Measurements from ENCODE around the gene ZNF414.
"Not testable (repeated sequence)": the region's sequence is repeated elsewhere in the genome, so short reads cannot be mapped to it uniquely, and the experiment has no call there.

ZNF414 gene

DNA sequence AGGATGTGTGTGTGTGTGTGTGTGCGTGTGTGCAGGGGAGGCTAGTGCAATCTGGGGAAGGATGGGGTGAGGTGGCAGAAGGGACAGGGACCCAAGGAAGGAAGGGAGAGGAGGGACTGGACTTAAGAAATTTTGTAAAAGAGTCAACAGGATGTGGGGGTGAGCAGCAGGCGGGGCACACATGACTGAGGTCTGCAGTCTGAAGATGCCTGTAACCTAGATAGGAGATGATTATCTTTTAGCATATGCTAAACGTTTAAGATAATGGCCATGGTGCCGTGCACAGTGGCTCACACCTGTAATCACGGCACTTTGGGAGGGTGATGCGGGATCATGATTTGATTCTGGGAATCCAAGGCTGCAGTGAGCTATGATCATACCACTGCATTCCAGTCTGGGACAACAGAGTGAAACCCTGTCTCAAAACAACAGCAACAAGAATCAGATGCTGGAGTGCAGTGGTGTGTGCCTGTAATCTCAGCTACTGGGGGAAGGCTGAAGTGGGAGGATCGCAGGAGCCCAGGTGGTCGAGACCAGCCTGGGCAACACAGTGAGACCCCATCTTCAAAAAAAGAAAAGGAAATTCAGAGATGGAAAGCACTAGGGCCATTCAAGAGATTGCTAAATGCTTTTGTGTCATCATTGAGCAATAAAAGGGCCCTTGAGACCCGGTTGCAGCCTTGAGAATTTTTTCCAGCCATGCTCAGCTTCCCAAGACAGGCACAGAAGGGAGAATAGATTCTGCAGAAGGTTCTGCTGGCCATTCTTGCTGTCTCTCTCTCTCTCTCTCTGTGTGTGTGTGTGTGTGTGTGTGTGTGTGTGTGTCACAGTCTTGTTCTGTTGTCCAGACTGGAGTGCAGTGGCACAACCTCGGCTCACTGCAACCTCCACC lies 3.8 kb upstream of the ZNF414 start:
- no peak for DNase-seq (ENCODE audit: low spot score)

DNA sequence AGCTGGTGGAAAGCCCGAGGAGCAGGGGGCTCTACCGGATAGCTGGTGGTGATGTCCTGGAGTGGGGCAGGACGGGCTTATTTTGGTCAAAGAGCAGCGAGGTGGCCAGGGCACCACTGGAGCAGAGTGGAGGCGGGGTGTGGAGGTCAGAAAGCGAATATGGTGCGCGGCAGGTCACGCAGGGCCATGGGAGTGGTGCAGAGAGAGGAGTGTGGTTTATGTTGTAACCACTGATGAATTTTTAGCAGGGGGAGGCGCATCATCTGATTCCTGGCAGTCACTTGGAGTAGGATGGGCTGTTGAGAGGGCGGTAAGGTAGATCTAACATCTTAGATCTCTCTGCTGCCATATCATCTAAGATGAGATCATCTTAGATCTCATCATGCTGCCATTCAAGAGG lies 1.4 kb upstream of the ZNF414 start:
- no peak for DNase-seq (ENCODE audit: low spot score)

DNA sequence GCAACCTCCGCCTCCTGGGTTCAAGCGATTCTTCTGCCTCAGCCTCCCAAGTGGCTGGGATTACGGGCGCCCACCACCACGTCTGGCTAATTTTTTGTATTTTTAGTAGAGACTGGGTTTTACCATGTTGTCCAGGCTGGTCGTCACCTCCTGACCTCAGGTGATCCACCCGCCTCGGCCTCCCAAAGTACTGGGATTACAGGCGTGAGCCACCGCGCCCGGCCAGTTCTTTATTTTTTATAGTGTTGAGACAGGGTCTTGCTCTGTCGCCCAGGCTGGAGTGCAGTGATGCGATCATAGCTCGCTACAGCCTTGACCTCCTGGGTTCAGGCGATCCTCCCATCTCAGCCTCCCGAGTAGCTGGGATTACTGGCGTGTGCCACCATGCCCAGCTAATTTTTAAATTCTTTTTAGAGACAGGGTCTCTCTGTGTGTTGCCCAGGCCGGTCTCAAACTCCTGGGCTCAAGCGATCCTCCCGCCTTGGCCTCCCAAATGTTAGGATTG lies 590 bp upstream of the ZNF414 start:
- DNase-seq (ENCODE audit: low spot score): not testable (repeated sequence)

DNA sequence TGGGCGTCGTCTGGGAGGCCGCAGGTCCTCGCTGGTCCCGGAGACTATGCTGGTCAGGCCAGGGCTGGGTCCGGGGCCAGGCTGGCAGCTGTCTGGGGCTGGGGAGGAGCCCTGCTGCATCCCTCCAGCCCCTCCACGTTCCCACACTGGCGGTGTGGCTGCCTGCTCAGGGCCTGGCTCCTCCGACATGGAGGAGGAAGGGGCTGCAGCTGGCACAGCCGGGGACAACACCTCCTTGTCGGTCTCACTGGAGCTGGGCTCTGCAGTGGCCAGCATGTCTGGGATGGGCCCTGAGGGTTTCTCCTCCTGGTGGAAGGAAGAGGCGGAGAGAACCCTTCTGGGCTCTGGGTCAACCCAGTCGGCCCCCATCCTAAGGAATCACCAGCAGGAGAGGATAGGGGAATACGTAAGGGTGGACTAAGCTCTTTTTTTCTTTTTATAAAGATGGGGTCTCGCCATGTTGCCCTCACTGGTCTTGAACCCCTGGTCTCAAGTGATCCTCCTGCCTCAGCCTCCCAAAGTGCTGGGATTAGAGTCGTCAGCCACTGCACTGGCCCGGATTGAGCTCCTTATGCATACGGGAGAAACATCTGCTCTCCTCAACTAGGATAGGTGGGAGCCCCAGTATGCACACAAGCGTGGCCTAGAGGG lies 806 bp downstream of the ZNF414 start:
- no peak for DNase-seq (ENCODE audit: low spot score)

DNA sequence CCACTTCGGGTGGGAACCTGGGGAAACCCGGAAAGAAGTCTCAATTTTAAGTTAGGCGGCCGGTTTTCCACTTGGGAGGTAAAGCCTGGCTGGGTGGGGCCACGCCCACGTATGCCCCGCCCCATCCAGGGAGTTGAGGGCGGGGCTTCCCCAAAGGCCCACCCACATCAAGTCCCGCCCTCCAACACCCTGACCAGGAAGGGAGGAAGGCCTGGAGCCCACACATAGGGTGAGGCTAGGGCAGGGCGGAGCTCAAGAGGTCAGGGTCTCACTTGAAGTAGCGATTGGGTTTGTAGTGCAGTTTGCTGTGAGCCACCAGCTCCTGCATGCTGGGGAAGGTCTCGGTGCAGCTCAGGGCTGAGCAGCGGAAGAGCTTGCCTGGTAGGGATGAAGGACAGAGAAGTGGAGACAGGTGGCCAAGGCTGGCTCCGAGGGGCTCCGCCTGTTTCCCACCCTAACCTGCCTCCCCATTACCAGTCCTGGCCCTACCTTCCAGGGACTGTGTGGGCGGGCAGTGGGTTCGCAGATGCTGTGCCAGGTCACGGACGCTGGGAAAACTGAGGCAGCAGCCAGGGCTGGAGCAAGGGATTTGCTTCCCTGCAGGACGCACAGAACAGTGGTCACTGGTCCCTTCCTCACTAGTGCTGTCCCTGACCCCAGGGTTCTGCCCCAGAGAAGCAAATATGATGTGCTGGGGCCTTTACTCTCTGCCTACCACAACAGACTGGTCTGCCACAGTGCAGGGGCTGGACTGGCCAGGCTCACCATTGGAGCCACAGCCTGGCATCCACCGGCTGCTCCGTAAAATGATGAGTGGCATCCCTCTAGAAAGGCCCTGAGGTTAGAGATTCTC lies 1.6 kb downstream of the ZNF414 start:
- DNase-seq (ENCODE audit: low spot score): peak; percentile 24

DNA sequence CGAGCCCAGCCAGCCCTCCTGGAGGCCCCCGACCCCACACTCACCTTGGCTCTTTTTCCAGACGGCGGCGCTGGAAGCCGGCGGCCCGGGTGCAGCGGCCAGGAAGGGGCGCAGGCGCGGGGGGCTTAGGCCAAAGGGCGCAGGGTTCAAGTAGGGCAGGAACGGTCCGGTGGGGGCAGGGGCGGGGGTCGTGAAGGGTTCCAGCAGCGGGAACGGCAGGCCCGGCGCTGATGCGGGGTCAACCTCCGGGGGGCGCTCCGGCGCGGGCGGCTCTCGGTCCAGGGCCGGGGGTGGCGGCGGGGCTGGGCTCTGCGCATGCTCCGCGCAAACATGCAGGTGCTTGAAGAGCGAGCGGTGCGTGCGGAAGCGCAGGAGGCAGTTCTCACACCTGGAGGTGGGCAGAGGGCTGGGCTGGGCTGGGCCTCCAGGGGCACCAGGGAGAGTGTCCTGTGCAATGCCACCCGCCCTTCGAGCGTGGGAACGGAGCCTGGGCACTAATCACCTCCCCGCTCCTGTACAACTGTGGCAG lies 2.3 kb downstream of the ZNF414 start:
- DNase-seq (ENCODE audit: low spot score): no peak

DNA sequence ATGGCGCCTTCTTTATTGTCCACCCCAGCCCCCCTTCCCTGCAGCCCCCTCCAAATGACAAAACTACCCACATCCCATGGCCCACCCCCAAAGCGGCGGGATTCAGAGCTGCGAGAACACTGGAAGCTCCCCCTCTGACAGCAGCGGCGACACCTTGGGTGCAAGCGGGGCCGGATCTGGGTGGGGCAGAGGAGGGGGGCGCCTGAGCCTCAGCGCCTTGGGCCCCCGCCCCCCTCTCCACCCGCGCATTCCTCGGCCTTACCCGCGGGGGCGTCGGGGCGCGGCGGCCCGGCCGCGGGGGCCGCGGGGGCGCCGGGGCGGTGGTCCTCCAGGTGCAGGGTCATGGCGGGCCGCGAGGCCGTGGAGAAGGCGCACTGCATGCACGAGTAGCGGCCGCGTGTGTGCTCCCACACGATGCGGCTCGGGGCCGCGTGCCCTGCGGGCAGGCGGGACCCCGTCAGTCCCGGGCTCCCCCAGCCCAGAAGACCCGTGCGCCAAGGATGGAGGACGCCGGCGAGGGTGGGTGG lies 3.3 kb downstream of the ZNF414 start:
- no peak for DNase-seq (ENCODE audit: low spot score)

DNA sequence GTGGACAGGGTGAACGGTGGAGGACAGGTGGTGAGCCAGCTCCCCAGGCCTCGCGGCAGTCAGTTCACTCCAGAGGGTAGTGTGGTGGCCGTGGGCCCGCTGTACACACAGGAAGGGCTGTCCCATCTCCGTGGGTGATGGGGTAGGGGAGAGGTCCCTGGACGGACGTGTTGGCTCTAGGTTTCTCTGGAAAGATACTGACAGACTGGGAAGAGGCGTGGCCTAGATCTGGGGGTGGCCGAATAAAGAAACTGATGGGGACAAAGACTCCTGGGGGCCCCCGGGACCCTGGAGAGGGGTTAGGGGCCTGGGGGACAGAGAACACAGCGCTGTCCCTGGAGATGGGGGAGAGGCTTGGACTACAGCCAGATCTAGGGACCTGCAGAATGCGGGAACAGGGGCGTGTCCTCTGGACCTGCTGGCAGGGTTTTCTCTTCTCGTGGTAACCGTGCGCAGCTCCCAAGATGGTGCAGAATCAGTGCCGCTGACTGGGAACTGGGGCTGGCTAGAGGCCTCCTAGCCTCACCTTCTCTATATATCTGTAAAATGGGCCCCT lies 7.5 kb downstream of the ZNF414 start:
- DNase-seq (ENCODE audit: low spot score): no peak

DNA sequence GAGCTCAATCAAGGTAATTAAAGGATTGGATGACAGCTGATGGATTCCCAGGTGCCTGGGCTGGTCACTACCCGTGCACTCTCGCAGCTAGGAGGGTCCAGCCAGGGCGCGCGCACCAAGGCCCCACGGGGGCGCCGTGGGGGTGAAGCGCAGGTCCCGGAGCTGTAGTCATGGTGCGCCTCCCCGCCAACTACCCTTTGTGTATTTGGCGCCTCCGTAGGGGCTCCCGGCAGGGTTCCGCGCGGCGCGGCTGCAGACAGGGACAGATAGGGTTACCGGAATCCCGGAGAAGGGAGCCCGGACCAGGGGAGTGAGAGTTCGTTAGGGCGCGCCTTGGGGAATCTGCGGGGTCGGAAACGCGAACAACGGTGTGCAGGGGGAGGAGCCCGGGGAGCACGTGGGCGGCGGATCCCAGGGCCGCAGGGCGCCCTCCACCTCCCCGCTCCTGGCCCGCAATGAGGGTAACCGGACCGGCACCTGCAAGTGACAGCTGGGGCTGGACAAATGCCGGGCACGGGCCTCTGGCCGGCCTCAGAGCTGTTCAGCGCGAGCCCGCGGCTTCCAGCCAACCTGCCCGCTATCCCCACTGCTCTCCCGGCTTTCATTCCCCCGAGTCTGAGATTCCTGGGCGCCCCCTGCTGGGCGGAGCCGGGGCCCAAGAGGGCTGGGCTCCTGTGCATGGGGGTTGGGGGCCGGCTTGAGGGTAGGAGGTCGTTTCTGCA lies 8.1 kb downstream of the ZNF414 start:
- peak; percentile 68 for DNase-seq (ENCODE audit: low spot score)

DNA sequence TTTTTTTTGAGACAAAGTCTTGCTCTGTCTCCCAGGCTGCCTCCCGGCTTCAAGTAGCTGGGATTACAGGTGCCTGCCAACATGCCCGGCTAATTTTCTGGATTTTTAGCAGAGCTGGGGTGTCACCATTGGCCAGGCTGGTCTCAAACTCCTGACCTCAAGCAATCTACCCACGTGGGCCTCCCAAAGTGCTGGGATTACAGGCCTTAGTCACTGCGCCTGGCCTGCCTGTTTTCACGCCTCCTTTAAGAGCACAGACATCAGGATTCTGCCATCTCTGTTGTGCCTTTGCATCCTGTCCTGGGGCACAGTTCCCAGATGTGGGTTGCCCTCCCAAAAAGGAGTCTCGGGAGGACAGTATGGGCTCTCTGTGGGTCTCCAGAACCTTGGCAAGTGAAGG lies 9.0 kb downstream of the ZNF414 start:
- DNase-seq (ENCODE audit: low spot score): no peak

DNA sequence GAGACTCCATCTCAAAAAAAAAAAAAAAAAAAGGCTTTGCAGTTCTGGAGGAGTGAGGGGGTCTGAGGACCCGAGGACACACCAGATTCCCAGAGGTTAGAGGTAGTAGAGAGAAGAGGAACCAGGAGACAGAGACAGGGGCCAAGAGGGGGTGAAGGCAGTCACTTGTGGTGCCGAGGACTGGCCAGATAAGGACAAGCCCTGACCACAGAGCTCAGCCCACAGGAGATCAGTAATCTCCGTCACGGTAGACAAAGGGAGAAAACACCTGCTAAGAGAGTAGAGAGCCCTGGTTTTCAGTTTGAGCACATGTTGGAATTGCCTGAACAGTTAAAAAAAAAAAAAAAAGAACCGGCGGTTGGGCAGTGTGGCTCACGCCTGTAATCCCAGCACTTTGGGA lies 9.8 kb downstream of the ZNF414 start:
- no peak for DNase-seq (ENCODE audit: low spot score)

DNA sequence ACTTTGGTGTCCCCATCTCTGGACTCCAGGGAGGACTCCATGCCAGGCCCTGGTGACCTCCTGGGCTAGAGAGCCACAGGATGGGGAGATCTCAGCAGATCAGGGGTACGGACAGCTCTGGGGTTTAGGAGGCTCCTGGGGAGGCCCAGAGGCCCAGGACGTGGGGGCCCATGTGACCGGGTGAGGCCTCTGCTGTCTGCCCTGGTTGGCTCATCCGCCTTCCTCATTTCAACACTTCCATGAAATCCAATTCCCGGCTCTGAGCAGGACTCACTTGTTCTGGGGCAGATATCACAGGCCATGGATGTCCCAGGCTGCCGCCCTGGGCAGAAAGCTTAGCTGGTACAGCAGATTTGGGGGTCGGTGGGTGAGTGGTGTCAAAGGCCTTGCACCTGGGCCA lies 10.5 kb downstream of the ZNF414 start:
- DNase-seq (ENCODE audit: low spot score): no peak

DNA sequence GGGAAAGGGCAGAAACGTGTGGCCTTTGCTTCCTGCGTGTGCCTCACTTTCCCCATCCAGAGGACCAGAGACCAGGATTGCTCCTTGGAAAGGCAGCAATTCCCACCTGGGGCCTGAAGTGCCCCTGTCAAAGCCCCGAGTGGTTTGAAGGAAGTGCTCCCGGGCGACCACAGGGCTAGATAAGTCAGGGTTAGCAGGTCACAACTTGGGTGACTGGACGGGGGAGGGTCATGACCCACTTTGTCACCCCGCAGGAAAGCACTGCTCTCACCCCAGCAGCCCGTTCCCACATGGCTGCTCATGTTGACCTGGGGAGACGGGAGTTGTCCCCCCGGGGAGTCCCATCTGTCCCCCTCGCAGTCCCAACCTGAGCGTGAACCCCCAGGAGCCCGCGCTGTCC lies 12.0 kb downstream of the ZNF414 start:
- DNase-seq (ENCODE audit: low spot score): no peak

DNA sequence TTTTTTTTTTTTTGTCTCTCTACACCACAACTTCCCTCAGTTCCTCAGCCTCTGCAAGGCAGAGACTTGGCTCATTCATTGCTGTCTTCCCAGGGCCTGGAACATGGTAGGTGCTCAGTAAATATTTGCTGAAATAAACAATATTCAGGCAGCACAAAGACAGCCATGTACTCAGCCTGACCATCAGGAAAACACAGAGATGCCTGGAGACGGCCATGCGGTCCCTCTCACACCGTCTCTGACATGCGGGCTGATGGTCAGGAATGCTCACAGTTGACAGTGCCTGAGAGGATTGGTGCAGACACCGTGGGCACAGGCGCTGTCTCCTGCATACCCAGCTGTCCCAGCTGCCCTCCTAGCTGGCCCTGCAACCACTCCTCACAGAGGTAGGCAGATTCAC lies 12.5 kb downstream of the ZNF414 start:
- DNase-seq (ENCODE audit: low spot score): no peak

DNA sequence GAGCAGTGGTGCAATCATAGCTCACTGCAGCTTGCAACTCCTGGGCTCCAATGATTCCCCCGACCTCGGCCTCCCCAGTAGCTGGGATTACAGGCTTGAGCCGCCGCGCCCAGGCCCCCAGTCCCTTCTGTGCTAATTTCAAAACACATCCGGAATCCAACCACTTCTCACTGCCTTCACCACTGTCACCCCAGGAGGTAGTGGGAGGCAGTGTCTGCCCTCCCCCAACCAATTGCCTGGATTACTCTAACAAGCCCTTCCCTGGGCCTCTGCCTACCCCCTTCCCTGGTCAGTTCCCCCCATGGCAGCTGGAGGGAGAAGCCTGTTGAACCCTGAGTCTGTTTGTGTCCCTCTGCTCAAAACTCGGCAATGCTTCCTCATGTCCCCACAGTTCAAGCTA lies 13.8 kb downstream of the ZNF414 start:
- no peak for DNase-seq (ENCODE audit: low spot score)

DNA sequence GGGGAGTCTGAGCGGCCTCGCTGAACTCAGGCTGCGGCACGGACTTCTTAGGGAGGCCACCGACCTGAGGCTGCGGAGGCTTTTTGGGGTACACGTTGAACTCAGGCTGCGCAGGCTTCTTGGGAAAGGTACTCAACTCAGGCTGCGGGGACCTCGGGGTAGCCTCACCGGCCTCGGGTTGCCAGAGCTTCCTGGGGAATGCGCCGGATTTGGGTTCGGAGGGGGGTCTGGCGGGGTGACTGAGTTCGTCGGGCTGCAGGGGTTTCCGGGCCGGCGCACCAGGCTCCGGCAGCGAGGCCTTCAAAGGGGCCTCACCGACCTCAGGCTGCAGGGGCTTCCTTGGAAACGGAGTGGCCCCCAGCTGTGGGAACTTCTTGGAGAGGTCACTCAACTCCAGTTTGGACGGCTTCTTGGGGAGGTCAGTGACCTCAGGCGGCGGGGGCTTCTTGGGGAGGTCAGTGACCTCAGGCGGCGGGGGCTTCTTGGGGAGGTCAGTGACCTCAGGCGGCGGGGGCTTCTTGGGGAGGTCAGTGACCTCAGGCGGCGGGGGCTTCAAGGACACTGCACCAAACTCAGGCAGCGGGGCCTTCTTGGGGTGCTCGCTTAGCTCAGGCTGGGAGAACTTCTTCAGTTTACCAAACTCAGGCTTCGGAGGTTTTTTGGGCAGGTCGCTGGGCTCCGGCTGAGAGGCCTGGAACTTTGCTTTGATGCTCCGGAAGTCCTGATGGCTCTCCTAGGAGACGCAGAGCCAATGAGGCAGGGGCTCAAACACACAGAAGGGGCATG lies 14.7 kb downstream of the ZNF414 start:
- no peak for DNase-seq (ENCODE audit: low spot score)

DNA sequence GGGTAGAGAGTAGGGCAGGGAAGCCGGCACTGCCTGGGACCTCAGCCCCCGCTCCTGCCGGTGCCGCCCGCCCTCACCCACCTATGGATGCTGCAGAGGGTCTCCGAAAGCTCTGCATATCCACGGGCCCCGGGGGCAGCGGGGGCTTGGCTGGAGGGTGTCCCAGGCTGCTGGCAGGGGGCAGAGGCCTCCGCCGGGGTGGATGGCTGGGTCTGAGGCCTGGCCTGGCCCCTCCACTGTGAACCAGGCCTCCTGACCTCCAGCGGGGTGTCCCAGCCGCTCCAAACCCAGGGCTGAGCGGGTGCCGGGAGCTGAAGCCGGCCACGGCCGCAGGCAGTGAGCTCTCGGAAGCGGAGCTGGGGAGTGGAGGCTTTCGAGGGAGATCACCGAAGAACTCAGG lies 15.7 kb downstream of the ZNF414 start:
- DNase-seq (ENCODE audit: low spot score): no peak

DNA sequence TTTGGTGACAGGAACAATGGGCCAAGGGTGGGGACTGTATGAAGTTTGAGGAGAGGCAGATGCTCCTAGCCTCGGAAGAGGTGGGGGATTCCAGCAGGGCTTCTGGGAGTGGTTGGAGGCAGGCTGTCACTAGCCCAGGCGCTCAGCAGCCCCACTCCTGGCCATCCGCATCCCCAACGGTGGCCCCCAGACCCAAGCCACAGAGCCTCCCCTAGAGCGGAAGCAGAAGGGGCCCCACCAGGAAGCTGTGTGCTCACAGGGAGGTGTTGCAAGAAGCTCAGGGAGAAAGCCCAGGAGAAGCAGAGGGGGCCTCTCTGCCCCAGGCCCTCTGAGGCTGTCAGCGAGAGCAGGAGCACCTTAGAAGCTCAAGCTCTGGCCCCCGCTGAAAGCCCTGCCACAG lies 19.8 kb downstream of the ZNF414 start:
- no peak for DNase-seq (ENCODE audit: low spot score)

DNA sequence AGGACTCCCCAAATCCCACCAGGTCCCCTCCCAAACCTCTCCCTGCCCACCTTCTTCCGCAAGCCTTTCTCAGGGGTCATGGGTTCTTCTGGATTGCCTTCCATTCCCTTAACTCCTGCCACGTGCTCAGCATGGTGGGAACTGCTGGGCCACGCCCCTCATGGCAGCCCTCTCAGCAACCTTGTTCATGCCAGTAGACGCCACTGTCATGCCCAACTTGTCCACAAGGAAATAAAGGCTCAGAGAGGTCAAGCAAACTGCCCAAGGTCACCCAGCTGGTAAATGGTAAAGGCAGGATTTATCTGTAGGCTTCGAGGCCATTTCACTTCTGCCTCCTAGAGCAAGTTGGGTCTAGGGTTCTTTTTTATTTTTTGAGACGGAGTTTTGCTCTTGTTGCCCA lies 22.4 kb downstream of the ZNF414 start:
- no peak for DNase-seq (ENCODE audit: low spot score)

DNA sequence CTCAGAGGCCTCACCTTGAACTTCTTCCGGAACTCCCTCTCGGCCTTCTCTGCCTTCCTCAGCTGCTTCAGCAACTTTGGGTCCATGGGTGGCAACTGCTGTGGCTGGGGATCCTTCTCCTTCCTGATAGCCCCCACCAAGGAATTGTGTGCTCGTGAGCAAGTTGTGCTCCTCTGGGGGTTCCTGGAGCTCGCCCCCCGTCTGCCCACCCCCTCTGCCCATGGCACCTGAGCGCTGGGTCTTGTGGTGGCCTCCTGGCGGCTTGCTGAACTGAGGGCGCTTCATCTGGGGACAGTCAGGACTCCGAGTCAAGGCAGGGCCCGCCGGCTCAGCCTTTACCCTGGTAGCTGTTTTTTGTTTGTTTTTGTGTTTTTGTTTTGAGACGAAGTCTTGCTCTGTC lies 23.1 kb downstream of the ZNF414 start:
- no peak for DNase-seq (ENCODE audit: low spot score)
